H1 (cell line): ENCODE measurements around the gene ZNF785. TPM values are rescaled to one million over a fixed set of nuclear protein-coding genes. Genes with fewer than 3 reads are reported as not detected.

Source experiments
- CTCF ChIA-PET: fragments of 300-600 bp; sonication (Branson Sonifier 250); formaldehyde crosslinking; loops from one replicate; lab custom pipeline; 2021; ENCODE audit not compliant: partially characterized antibody; lab: Charles Lee
- POLR2A ChIA-PET: fragments of 300-600 bp; sonication (Branson Sonifier 250); formaldehyde crosslinking; loops from one replicate; lab custom pipeline; 2021; ENCODE audit warnings: inconsistent platforms; ENCODE audit not compliant: partially characterized antibody; lab: Charles Lee
- DNase-seq, 2 experiments: peaks; one replicate each; pipeline versions ENCODE4 v3.0.0 to v3.0.0-alpha.2; 2010 to 2022; ENCODE audit warnings: low spot score in 2 of 2, low read depth in 1 of 2, mixed read lengths in 1 of 2
- FAIRE-seq: peaks from 2 replicates; lab custom pipeline; 2011; peaks lifted over from hg19 to GRCh38; lab: Jason Lieb, UNC
- H2AFZ ChIP-seq: 2 replicates; pipeline ENCODE4 v1.8.1; 2012; ENCODE audit warnings: low read length, inconsistent platforms
- H2AK5ac ChIP-seq: 2 replicates; pipeline ENCODE4 v1.6.1; 2013; ENCODE audit warnings: low read depth, low read length
- H2BK120ac ChIP-seq: replicated peaks from 2 replicates; pipeline ENCODE3; 2013; ENCODE audit warnings: low read depth, low read length, inconsistent platforms
- H2BK12ac ChIP-seq: 2 replicates; pipeline ENCODE4 v1.6.1; 2013; ENCODE audit warnings: low read depth, low read length
- H2BK15ac ChIP-seq: 2 replicates; pipeline ENCODE4 v1.6.1; 2013; ENCODE audit warnings: low read length
- H2BK20ac ChIP-seq: 2 replicates; pipeline ENCODE4 v1.6.1; 2013; ENCODE audit warnings: low read length
- H2BK5ac ChIP-seq: 2 replicates; pipeline ENCODE4 v1.6.1; 2013; ENCODE audit warnings: low read depth, low read length
- H3K14ac ChIP-seq: 2 replicates; pipeline ENCODE4 v1.6.1; 2013; ENCODE audit warnings: inconsistent platforms; ENCODE audit not compliant: insufficient read length
- H3K18ac ChIP-seq: 2 replicates; pipeline ENCODE4 v1.6.1; 2013; ENCODE audit warnings: low read length; ENCODE audit errors: extremely low read depth
- H3K23ac ChIP-seq: 2 replicates; pipeline ENCODE4 v1.6.1; 2013; ENCODE audit warnings: inconsistent platforms; ENCODE audit not compliant: insufficient read length
- H3K23me2 ChIP-seq: 2 replicates; pipeline ENCODE4 v1.6.1; 2013; ENCODE audit warnings: low read depth, low read length
- H3K27ac ChIP-seq: 2 replicates; pipeline ENCODE4 v1.6.1; 2011; ENCODE audit warnings: low read depth, low read length, inconsistent platforms
- H3K27me3 ChIP-seq, 4 experiments: replicated peaks in 1 of 4; 1 replicate in 1 of 4; 2 replicates in 3 of 4; pipeline versions ENCODE4 v1.6.1 to v1.8.1; 2011 to 2013; ENCODE audit warnings: low read length in 3 of 4, mild to moderate bottlenecking in 3 of 4, inconsistent platforms in 2 of 4, mixed read lengths in 2 of 4, moderate library complexity in 1 of 4; ENCODE audit not compliant: control insufficient read depth in 3 of 4, insufficient read depth in 3 of 4; ENCODE audit errors: extremely low read depth in 1 of 4
- H3K36me3 ChIP-seq, 4 experiments: 2 replicates each; pipeline versions ENCODE4 v1.6.1 to v1.8.1; 2011 to 2013; ENCODE audit warnings: mild to moderate bottlenecking in 4 of 4, low read length in 3 of 4, moderate library complexity in 2 of 4, control low read depth in 1 of 4, inconsistent platforms in 1 of 4; ENCODE audit not compliant: insufficient read depth in 4 of 4, control insufficient read depth in 2 of 4
- H3K4ac ChIP-seq: replicated peaks from 2 replicates; pipeline ENCODE3; 2013; ENCODE audit warnings: low read length, low read depth, mixed read lengths, inconsistent platforms; ENCODE audit not compliant: insufficient read length
- H3K4me1 ChIP-seq, 4 experiments: replicated peaks in 1 of 4; 1 replicate in 1 of 4; 2 replicates in 3 of 4; pipeline versions ENCODE4 v1.6.1 to v1.8.1; 2011 to 2013; ENCODE audit warnings: low read length in 3 of 4, inconsistent platforms in 2 of 4, mixed read lengths in 1 of 4; ENCODE audit not compliant: insufficient read depth in 4 of 4, control insufficient read depth in 3 of 4
- H3K4me2 ChIP-seq, 2 experiments: 2 replicates each; pipeline versions ENCODE4 v1.6.1 to v1.8.1; 2011 to 2013; ENCODE audit warnings: low read depth in 2 of 2, low read length in 2 of 2, control low read depth in 1 of 2, inconsistent platforms in 1 of 2, mild to moderate bottlenecking in 1 of 2; ENCODE audit not compliant: insufficient read depth in 1 of 2
- H3K4me3 ChIP-seq, 4 experiments: fragments of 200-600, 300-600 bp in 1 of 4; sonication (generic), shearing (Covaris generic), sonication (Bioruptor Twin) in 1 of 4; 2 replicates each; pipeline versions ENCODE4 v1.5.1 to v1.8.1; 2011 to 2016; ENCODE audit warnings: low read length in 4 of 4, low read depth in 3 of 4, control low read depth in 2 of 4, inconsistent platforms in 2 of 4, mild to moderate bottlenecking in 2 of 4, mixed read lengths in 1 of 4, moderate library complexity in 1 of 4; ENCODE audit not compliant: insufficient read depth in 2 of 4; ENCODE audit errors: extremely low read depth in 1 of 4
- H3K56ac ChIP-seq: replicated peaks from 2 replicates; pipeline ENCODE3; 2013; ENCODE audit warnings: low read depth, mild to moderate bottlenecking, mixed read lengths, low read length, inconsistent platforms; ENCODE audit not compliant: insufficient read length
- H3K79me1 ChIP-seq: 2 replicates; pipeline ENCODE4 v1.6.1; 2013; ENCODE audit warnings: low read depth, low read length, control low read depth
- H3K79me2 ChIP-seq, 2 experiments: 2 replicates each; pipeline versions ENCODE4 v1.6.1 to v1.8.1; 2012 to 2013; ENCODE audit warnings: low read length in 2 of 2, mild to moderate bottlenecking in 2 of 2, inconsistent platforms in 1 of 2; ENCODE audit not compliant: insufficient read depth in 2 of 2, control insufficient read depth in 1 of 2
- H3K9ac ChIP-seq, 4 experiments: replicated peaks in 1 of 4; 1 replicate in 1 of 4; 2 replicates in 3 of 4; pipeline versions ENCODE4 v1.6.1 to v1.8.1; 2011 to 2013; ENCODE audit warnings: low read depth in 3 of 4, low read length in 3 of 4, control low read depth in 2 of 4, mild to moderate bottlenecking in 2 of 4, moderate library complexity in 2 of 4, inconsistent platforms in 1 of 4; ENCODE audit errors: extremely low read depth in 1 of 4
- H3K9me3 ChIP-seq, 2 experiments: 2 replicates each; pipeline versions ENCODE4 v1.6.1 to v1.8.1; 2012 to 2013; ENCODE audit warnings: mild to moderate bottlenecking in 2 of 2, moderate library complexity in 2 of 2, control low read depth in 1 of 2, inconsistent platforms in 1 of 2, low read depth in 1 of 2, low read length in 1 of 2, mixed read lengths in 1 of 2; ENCODE audit not compliant: insufficient read depth in 2 of 2
- H4K20me1 ChIP-seq, 2 experiments: replicated peaks in 1 of 2; 2 replicates each; pipeline versions ENCODE3 to v1.8.1; 2011 to 2013; ENCODE audit warnings: inconsistent platforms in 2 of 2, low read length in 2 of 2, mild to moderate bottlenecking in 1 of 2; ENCODE audit not compliant: insufficient read depth in 2 of 2, control insufficient read depth in 1 of 2
- H4K5ac ChIP-seq: 2 replicates; pipeline ENCODE4 v1.6.1; 2013; ENCODE audit warnings: low read length, low read depth, mixed read lengths, inconsistent platforms; ENCODE audit not compliant: insufficient read length
- H4K8ac ChIP-seq: 2 replicates; pipeline ENCODE4 v1.8.0; 2013; ENCODE audit warnings: mild to moderate bottlenecking, moderate library complexity, low read length, inconsistent platforms; ENCODE audit not compliant: insufficient read depth; ENCODE audit errors: extremely low read depth
- H4K91ac ChIP-seq: replicated peaks from 2 replicates; pipeline ENCODE3; 2013; ENCODE audit warnings: low read length, mixed read lengths, inconsistent platforms; ENCODE audit not compliant: insufficient read length
- CEBPB ChIP-seq: IDR thresholded peaks from 2 replicates; pipeline ENCODE4 v1.6.1; 2012; ENCODE audit warnings: low read depth, low read length
- CTBP2 ChIP-seq: IDR thresholded peaks from 2 replicates; pipeline ENCODE4 v1.7.0; 2011; ENCODE audit warnings: borderline replicate concordance, mild to moderate bottlenecking, moderate library complexity, mixed read lengths, low read length; ENCODE audit not compliant: insufficient read depth, insufficient read length
- EGR1 ChIP-seq: IDR thresholded peaks from 2 replicates; pipeline ENCODE4 v1.6.1; 2011; ENCODE audit warnings: low read depth, low read length, borderline replicate concordance
- HDAC2 ChIP-seq, 2 experiments: fragments of 300-600 bp in 1 of 2; sonication (generic) in 1 of 2; IDR thresholded peaks; 2 replicates each; pipeline ENCODE4 v1.6.1; 2011 to 2012; ENCODE audit warnings: low read depth in 2 of 2, low read length in 2 of 2, mild to moderate bottlenecking in 2 of 2, moderate library complexity in 2 of 2, borderline replicate concordance in 1 of 2, inconsistent platforms in 1 of 2
- KDM5A ChIP-seq: fragments of 200-600 bp; IDR thresholded peaks from 2 replicates; pipeline ENCODE4 v1.7.1; 2012; ENCODE audit warnings: mild to moderate bottlenecking, low read length, inconsistent platforms, mixed read lengths
- MAFK ChIP-seq: IDR thresholded peaks from 2 replicates; pipeline ENCODE4 v1.6.1; 2012; ENCODE audit warnings: low read depth, mild to moderate bottlenecking, improper control_type of control experiment, low read length
- RXRA ChIP-seq: IDR thresholded peaks from 2 replicates; pipeline ENCODE4 v1.6.1; 2011; ENCODE audit warnings: low read depth, mild to moderate bottlenecking, low read length, moderate library complexity; ENCODE audit not compliant: insufficient read depth
- SRF ChIP-seq: IDR thresholded peaks from 2 replicates; pipeline ENCODE4 v1.6.1; 2011; ENCODE audit warnings: mild to moderate bottlenecking, low read depth, low read length, moderate library complexity
- ZNF274 ChIP-seq: IDR thresholded peaks from 2 replicates; pipeline ENCODE4 v1.7.0; 2012; ENCODE audit warnings: low read length, borderline replicate concordance; ENCODE audit errors: extremely low read depth
- WGBS, 2 experiments: shearing (Covaris generic) in 1 of 2; methylation state at CpG; one replicate each; pipeline versions ENCODE4 v1.1.6 to v1.1.7; 2013 to 2015; ENCODE audit warnings: low lambda C conversion rate in 2 of 2, mixed read lengths in 2 of 2, inconsistent platforms in 1 of 2, low coverage in 1 of 2, missing lambda C conversion rate in 1 of 2; ENCODE audit not compliant: insufficient replicate concordance in 2 of 2, insufficient coverage in 1 of 2, insufficient read length in 1 of 2; ENCODE audit errors: extremely low coverage in 1 of 2, missing lambda C conversion rate in 1 of 2; 5-methylcytosine and 5-hydroxymethylcytosine counted together
- polyA plus RNA-seq, 7 experiments: library from polyadenylated mRNA; depleted of rRNA in 3 of 7; stranded (reverse) in 5 of 7; unstranded in 2 of 7; fragments of >200 nt in 5 of 7; fragments of 200-250 nt in 2 of 7; gene quantifications; 1 replicate in 5 of 7; 2 replicates in 1 of 7; 4 replicates in 1 of 7; pipeline versions ENCODE4 v1.2.1 to v1.2.3, GENCODE V29; 2011 to 2013; ENCODE audit warnings: missing spikeins in 2 of 7, mixed read lengths in 2 of 7
- total RNA-seq: library from RNA; stranded (reverse); fragmentation: NEBNext Ultra II Directional; extraction: Animal tissue kit (Norgen Biotek cat#: 25700); gene quantifications from 2 replicates; pipeline ENCODE4 v1.2.1, GENCODE V29; 2021

Gene ZNF785
- total and polyA plus RNA-seq, 2 of the 8 experiments (the other 6 are each of a cell fraction or from before 2014, with no cell fraction given) = 8.6 to 12.9 TPM

GRCh38 chr16:30582611-30583340 lies 2.7 kb downstream of the ZNF785 start:
- DNase-seq (no peak), FAIRE-seq (no peak)
- Histone ChIP-seq H3K14ac (no peak overlapping the region), H3K4me3 (no peak overlapping the region), H3K9me3 (no peaks in the 10 kb centered on the region), H2BK12ac (no peak overlapping the region), H4K8ac (no peak overlapping the region), H3K9ac (no peak overlapping the region), H2BK20ac (no peak overlapping the region), H4K91ac (no peak overlapping the region), H3K36me3 (peaks cover 8 to 25% (median 14%) of the 10 kb centered on the region in 4 experiments; a peak in 7 of 8 replicates), H4K20me1 (peaks cover 0 to 3% of the 10 kb centered on the region in 2 experiments), H2BK15ac (no peak overlapping the region), H3K4ac (no peak overlapping the region), H3K56ac (no peak overlapping the region), H4K5ac (no peak overlapping the region), H3K4me2 (no peak overlapping the region), H3K79me1 (peaks cover 9% of the 10 kb centered on the region)
- CTCF ChIA-PET = interaction anchor here (0.7 to 1.5 kb wide), 6 partner anchors 13 to 154 kb away, joined by 3 to 5 read pairs (median 3); no protein-coding TSS in a partner anchor
- no peak for TF ChIP-seq ZNF274
- TF ChIP-seq RXRA = no peak
- TF ChIP-seq KDM5A = no peak
- no peak for TF ChIP-seq EGR1
- no peak for TF ChIP-seq MAFK
- TF ChIP-seq CTBP2 = no peak
- TF ChIP-seq CEBPB = no peak
- no peak for TF ChIP-seq SRF
- no peak for TF ChIP-seq HDAC2 (IDR thresholded peaks at IDR 0.05; ENCODE audit: borderline replicate concordance in 1 of 2, low read depth in 2 of 2, low read length in 2 of 2)
- TF ChIP-seq, all 59 proteins: peak for 0
- Histone ChIP-seq H3K18ac (no peak overlapping the region), H2AFZ (no peak overlapping the region), H3K79me2 (peaks cover 0 to 8% of the 10 kb centered on the region in 2 experiments; a peak in 2 of 4 replicates), H3K23ac (no peak overlapping the region), H3K27ac (no peak overlapping the region), H3K4me1 (no peaks in the 10 kb centered on the region; a peak in 3 of 7 replicates), H2BK120ac (no peak overlapping the region), H2AK5ac (no peak overlapping the region), H3K27me3 (no peaks in the 10 kb centered on the region), H3K23me2 (peaks cover 7% of the 10 kb centered on the region; the same call in 1 of the 2 replicates), H2BK5ac (no peak overlapping the region; the same call in 1 of the 2 replicates)
- POLR2A ChIA-PET = interaction anchor here (0.8 to 5.9 kb wide), 7 partner anchors 7 to 48 kb away, joined by 3 to 45 read pairs (median 8); partner anchors contain the start of genes ZNF688 and ZNF747
- 96% methylated on average over 47 of the region's 48 CpGs; no CpG with 5 or more reads in 1 of the 2 experiments for WGBS, 2 experiments
